Activated CD4-positive, alpha-beta memory T cell treated with anti-CD3 and anti-CD28 coated beads, Interleukin-2, amount 10 ng/mL, durations not matched to agents 7 days and 5 days (primary cell): ENCODE measurements around the gene CLEC16A. TPM values are rescaled to one million over a fixed set of nuclear protein-coding genes. Genes with fewer than 3 reads are reported as not detected.

Experiments used
- CTCF ChIA-PET: fragments of 350-600 bp; sonication (Branson Sonifier 250); formaldehyde crosslinking; loops from one replicate; lab custom pipeline; 2021; ENCODE audit warnings: antibody characterized with exemption, inconsistent platforms; lab: Charles Lee
- POLR2A ChIA-PET: fragments of 350-600 bp; sonication (Branson Sonifier 250); formaldehyde crosslinking; loops from one replicate; lab custom pipeline; 2021; ENCODE audit warnings: antibody characterized with exemption; lab: Charles Lee
- DNase-seq: peaks from one replicate; pipeline ENCODE4 v3.0.0-alpha.2; 2020
- H3K27ac Mint-ChIP-seq: one replicate; pipeline ENCODE4 v1.8.0; 2021; ENCODE audit warnings: mild to moderate bottlenecking, mixed read lengths
- H3K27me3 Mint-ChIP-seq: one replicate; pipeline ENCODE4 v1.8.0; 2021; ENCODE audit warnings: mixed read lengths
- H3K36me3 Mint-ChIP-seq: one replicate; pipeline ENCODE4 v1.8.0; 2021; ENCODE audit warnings: low read depth, mixed read lengths
- H3K4me1 Mint-ChIP-seq: one replicate; pipeline ENCODE4 v1.8.0; 2021; ENCODE audit warnings: mixed read lengths
- H3K4me3 Mint-ChIP-seq: one replicate; pipeline ENCODE4 v1.8.0; 2021; ENCODE audit warnings: mild to moderate bottlenecking, mixed read lengths
- H3K9me3 Mint-ChIP-seq: one replicate; pipeline ENCODE4 v1.8.0; 2021; ENCODE audit warnings: mixed read lengths
- total RNA-seq, 2 experiments: library from RNA; stranded (reverse); gene quantifications; one replicate each; pipeline ENCODE4 v1.2.3, GENCODE V29; 2021

CLEC16A gene
- total RNA-seq, 2 experiments from 2014 or later: 30.3 to 32.4 TPM

DNA sequence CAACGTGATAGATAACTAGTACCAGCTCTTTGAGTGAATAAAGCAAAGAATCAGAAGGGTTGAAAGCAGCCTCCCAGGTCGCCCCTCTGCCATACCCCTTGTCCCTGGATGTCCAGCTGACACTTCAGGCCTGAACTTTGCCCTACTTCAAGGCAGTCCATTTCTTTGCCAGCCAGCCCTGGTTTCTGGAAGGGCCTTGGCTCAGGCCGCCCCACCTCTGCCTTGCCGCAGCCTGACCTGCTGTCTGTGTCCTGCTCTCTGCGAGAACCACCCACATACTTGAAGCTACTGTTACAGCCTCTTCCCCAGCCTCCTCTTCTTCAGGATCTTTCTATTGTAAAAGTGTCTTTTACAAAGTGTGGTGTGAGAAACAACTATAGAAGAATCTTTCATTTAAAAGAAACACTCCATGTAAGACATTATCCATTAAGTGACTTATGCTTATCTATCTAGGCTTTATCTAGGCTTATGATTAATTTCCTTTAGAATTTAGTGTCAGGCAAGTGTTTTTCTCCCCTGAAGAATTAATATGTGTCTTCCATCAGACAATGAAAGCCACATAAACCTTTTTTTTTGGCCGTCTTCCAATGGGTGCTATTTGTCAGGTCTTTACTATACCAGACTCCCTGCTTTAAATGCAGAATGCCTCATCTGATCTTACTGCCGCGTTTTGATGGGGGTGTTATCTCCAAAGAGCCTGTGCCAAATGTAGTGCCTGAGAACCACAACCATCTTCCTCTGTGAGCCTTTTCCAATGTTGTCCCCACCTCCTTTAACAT, 177.7 kb downstream of the CLEC16A start:
- Mint-ChIP-seq H3K27ac (no peak overlapping the region), H3K27me3 (no peaks in the 10 kb centered on the region), H3K36me3 (peaks cover 73% of the 10 kb centered on the region), H3K9me3 (no peaks in the 10 kb centered on the region), H3K4me3 (no peak overlapping the region), H3K4me1 (peaks cover 18% of the 10 kb centered on the region)
- POLR2A ChIA-PET: interaction anchor here (1.2 kb wide), 1 partner anchor 17 kb away, joined by 3 read pairs; no protein-coding TSS in a partner anchor
- DNase-seq: no peak
- CTCF ChIA-PET: no interaction called here

GRCh38 chr16:11123666-11124065, 179.3 kb downstream of the CLEC16A start:
- H3K36me3 Mint-ChIP-seq: peaks cover 72% of the 10 kb centered on the region
- CTCF ChIA-PET: no interaction called here

GRCh38 chr16:11125936-11126335, 181.6 kb downstream of the CLEC16A start:
- H3K4me3 Mint-ChIP-seq: no peak overlapping the region
- ChIA-PET POLR2A (no interaction called here), CTCF (no interaction called here)
- H3K27ac Mint-ChIP-seq: no peak overlapping the region
- no peaks in the 10 kb centered on the region for H3K9me3 Mint-ChIP-seq
- H3K4me1 Mint-ChIP-seq: peaks cover 43% of the 10 kb centered on the region
- no peak for DNase-seq
- H3K36me3 Mint-ChIP-seq: peaks cover 65% of the 10 kb centered on the region
- no peaks in the 10 kb centered on the region for H3K27me3 Mint-ChIP-seq

More at GRCh38 chr16:11123666-11124065, 179.3 kb downstream of the CLEC16A start:
- Mint-ChIP-seq H3K27me3 (no peaks in the 10 kb centered on the region), H3K4me3 (no peak overlapping the region), H3K4me1 (peaks cover 24% of the 10 kb centered on the region), H3K9me3 (no peaks in the 10 kb centered on the region), H3K27ac (no peak overlapping the region)
- DNase-seq: no peak
- POLR2A ChIA-PET: no interaction called here

- POLR2A ChIA-PET: no interaction called here
- Mint-ChIP-seq H3K27ac (no peak overlapping the region), H3K4me3 (no peak overlapping the region), H3K9me3 (no peaks in the 10 kb centered on the region), H3K27me3 (no peaks in the 10 kb centered on the region), H3K36me3 (peaks cover 64% of the 10 kb centered on the region), H3K4me1 (peaks cover 46% of the 10 kb centered on the region)
- CTCF ChIA-PET: no interaction called here
- no peak for DNase-seq
Observed at GRCh38 chr16:11126399-11127054, 182.2 kb downstream of the CLEC16A start.

DNA sequence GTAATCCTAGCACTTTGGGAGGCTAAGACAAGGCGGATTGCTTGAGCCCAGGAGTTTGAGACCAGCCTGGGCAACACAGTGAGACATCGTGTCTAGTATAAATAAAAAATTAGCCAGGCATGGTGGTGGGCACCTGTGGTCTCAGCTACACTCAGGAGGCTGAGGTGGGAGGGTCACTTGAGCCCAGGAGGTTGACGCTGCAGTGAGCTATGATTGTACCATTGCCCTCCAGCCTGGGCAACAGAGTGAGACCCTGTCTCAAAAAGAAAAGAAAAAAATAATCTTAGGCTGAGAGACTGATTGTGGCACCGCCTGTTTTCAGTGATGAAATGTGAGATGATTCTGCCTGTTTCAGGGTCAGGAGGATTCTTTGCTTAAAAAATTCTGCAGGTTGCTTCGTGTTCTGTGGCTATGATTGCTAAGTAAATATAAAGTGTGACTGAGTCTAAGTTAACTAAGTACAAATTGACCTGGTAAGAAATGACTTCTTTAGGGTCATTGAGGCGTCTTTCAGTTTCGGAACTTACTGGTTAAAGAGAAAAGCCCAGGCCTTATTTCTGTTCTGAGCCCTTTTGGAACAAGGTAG, 183.3 kb downstream of the CLEC16A start:
- CTCF ChIA-PET: no interaction called here
- Mint-ChIP-seq H3K4me3 (no peak overlapping the region), H3K27ac (peak overlapping the region; percentile 0), H3K27me3 (no peaks in the 10 kb centered on the region), H3K36me3 (peaks cover 65% of the 10 kb centered on the region), H3K4me1 (peaks cover 51% of the 10 kb centered on the region), H3K9me3 (no peaks in the 10 kb centered on the region)
- POLR2A ChIA-PET: interaction anchor here (1.6 to 2.6 kb wide), 3 partner anchors 13 to 128 kb away, joined by 6 to 12 read pairs (median 6); partner anchors contain the start of gene SOCS1
- no peak for DNase-seq

DNA sequence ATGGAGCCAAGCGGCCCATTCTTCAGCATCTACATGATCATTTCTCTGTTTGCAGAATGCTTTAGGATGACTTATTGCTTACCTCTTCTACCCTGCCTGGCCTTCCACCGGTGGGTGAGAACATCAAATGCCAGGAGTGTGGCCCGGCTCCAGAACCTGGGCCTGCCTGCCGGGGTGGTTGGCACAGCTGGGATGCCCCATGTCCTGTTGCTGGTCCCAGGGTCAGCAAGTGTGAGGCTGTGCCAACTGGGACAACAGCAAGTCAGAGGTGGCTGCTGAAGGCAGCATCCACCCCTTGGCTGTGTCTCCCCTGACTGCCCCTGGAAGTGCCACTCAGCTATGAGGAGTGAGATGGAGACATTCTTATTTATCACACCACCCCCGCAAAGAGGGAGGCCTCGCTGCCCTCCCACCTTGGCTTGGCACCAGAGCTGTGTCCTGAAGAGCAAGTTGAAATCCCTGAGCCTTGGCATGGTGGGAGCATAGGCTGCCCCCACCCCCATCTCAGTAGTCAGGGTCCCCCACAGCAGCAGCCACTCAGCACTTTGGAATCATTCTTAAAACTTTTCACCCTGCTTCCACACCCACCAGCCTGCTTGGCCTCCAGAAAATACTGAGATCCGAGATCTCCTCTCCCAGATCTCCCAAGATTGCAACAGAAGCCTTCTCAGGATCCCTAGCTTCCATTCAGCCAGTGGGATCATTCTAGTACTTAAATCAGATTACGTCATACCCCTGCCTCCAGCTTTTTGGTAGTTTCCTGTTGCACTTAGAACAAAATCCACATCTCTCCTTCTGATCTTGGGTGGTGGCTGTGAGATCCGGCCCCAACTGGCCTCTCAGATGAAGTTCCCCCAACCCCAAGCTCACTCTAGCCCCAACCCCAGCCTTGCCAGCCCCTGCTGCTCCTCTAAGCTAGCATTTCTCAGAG, 184.1 kb downstream of the CLEC16A start:
- Mint-ChIP-seq H3K27me3 (no peaks in the 10 kb centered on the region), H3K9me3 (no peaks in the 10 kb centered on the region), H3K36me3 (peaks cover 66% of the 10 kb centered on the region), H3K4me1 (peaks cover 58% of the 10 kb centered on the region), H3K4me3 (no peak overlapping the region), H3K27ac (peak overlapping the region; percentile 82)
- ChIA-PET CTCF (interaction anchor here (1.2 kb wide), 1 partner anchor 27 kb away, joined by 4 read pairs; no protein-coding TSS in a partner anchor), POLR2A (interaction anchor here (0.9 to 2.6 kb wide), 8 partner anchors 9 to 164 kb away, joined by 3 to 12 read pairs (median 5); partner anchors contain the start of gene SOCS1)
- peak; percentile 55 for DNase-seq

DNA sequence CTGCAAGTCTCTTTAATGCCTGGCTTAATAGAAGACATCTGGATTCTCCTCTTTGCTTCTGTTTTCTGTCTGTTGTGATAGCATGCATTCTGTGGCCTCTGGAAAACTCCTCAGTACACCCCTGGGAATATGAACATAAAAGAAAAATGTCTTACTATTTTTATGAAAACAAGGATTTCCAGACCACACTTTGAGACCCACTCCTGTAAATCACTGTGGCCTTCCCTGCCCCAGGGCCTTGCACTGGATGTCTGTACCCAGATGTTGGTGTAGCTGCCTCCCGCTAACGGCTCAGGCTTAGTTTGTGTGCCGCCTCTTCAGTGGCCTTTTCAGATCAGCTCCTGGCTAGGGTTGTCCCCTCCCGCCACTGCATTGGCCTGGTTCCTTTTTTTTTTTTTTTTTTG, 185.0 kb downstream of the CLEC16A start:
- POLR2A ChIA-PET: interaction anchor here (1.0 to 2.6 kb wide), 7 partner anchors 8 to 126 kb away, joined by 3 to 12 read pairs (median 6); partner anchors contain the start of gene SOCS1
- Mint-ChIP-seq H3K9me3 (no peaks in the 10 kb centered on the region), H3K4me3 (no peak overlapping the region), H3K27ac (peak overlapping the region; percentile 29), H3K27me3 (no peaks in the 10 kb centered on the region), H3K4me1 (peaks cover 59% of the 10 kb centered on the region), H3K36me3 (peaks cover 59% of the 10 kb centered on the region)
- no peak for DNase-seq
- CTCF ChIA-PET: interaction anchor here (0.7 to 1.2 kb wide), 2 partner anchors 16 to 28 kb away, joined by 3 to 4 read pairs; no protein-coding TSS in a partner anchor

GRCh38 chr16:11130978-11131665, 186.8 kb downstream of the CLEC16A start:
- Mint-ChIP-seq H3K9me3 (no peaks in the 10 kb centered on the region), H3K4me3 (no peak overlapping the region), H3K27ac (no peak overlapping the region), H3K27me3 (no peaks in the 10 kb centered on the region), H3K4me1 (peaks cover 57% of the 10 kb centered on the region), H3K36me3 (peaks cover 65% of the 10 kb centered on the region)
- CTCF ChIA-PET: no interaction called here
- POLR2A ChIA-PET: interaction anchor here (1.2 kb wide), 1 partner anchor 36 kb away, joined by 3 read pairs; no protein-coding TSS in a partner anchor
- DNase-seq: no peak

- CTCF ChIA-PET: no interaction called here
- H3K27me3 Mint-ChIP-seq: no peaks in the 10 kb centered on the region
- H3K9me3 Mint-ChIP-seq: no peaks in the 10 kb centered on the region
Observed at GRCh38 chr16:11131706-11132105, 187.3 kb downstream of the CLEC16A start.

DNA sequence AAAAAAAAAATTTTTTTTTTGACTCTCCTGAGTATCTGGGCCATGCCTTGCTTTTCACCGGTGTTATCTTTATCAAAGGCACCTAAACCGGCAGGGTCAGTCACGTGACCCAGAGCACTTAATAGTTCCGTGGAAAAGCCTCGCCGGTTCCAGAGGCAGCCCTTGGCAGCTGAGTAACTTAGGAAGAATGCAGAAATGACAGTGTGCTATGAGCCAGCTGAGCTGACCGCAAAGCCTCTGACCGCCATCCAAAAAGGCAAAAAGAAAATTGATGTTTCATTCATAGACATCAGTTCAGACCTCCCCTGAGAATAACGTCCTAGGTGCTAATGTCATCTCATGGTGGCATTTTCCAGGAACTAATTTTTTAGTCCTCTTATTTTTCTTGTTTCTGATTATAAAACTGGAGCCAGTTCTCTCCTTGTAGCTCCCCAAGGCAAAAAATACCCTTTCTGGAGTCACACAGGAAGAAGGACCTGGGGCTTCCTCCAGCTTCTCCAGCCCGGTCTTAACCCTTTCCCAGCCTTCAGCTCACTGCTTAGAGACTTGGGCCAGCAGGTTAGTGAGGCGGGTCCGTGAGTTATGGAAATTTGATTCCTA, 189.1 kb downstream of the CLEC16A start:
- POLR2A ChIA-PET: interaction anchor here (0.7 to 1.2 kb wide), 4 partner anchors 10 to 81 kb away, joined by 3 read pairs; no protein-coding TSS in a partner anchor
- Mint-ChIP-seq H3K9me3 (no peaks in the 10 kb centered on the region), H3K4me3 (no peak overlapping the region), H3K4me1 (peaks cover 53% of the 10 kb centered on the region), H3K36me3 (peaks cover 66% of the 10 kb centered on the region), H3K27ac (no peak overlapping the region), H3K27me3 (no peaks in the 10 kb centered on the region)
- DNase-seq: no peak
- CTCF ChIA-PET: interaction anchor here (0.6 to 1.4 kb wide), 4 partner anchors 121 to 274 kb away, joined by 4 to 5 read pairs (median 4); no protein-coding TSS in a partner anchor

More at GRCh38 chr16:11131706-11132105, 187.3 kb downstream of the CLEC16A start:
- Mint-ChIP-seq H3K36me3 (peaks cover 65% of the 10 kb centered on the region), H3K4me3 (no peak overlapping the region), H3K4me1 (peaks cover 53% of the 10 kb centered on the region), H3K27ac (no peak overlapping the region)
- POLR2A ChIA-PET: interaction anchor here (1.2 kb wide), 1 partner anchor 37 kb away, joined by 3 read pairs; no protein-coding TSS in a partner anchor
- DNase-seq: no peak
